GM04504 (cell line): ENCODE measurements around the gene ZNF394.

Source experiments
- DNase-seq: peaks from one replicate; pipeline ENCODE4 v3.0.0-alpha.2; 2012; ENCODE audit warnings: low read depth

Gene ZNF394

DNA sequence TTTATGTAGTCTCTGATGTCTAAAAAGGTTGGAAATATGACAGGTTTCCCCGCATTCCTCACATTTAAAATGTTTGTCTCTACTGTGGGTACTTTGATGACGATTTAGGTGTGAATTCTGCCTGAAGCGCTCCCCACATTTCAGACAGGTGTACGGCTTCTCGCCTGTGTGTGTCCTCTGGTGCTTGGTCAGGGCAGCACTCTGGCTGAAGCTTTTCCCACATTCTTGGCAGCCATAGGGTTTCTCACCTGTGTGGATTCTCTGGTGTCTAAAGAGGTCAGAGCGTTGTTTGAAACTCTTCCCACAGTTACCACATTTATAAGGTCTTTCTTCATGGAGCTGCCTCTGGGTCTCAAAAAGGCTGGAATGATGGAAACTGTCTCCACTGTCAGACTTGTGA, 6.3 kb downstream of the ZNF394 start:
- DNase-seq: no peak

GRCh38 chr7:99490878-99491277, 9.2 kb downstream of the ZNF394 start:
- no peak for DNase-seq

- no peak for DNase-seq
Observed at GRCh38 chr7:99489235-99489634, 10.8 kb downstream of the ZNF394 start.

- DNase-seq: no peak
Observed at GRCh38 chr7:99485094-99485493, 15.0 kb downstream of the ZNF394 start.

DNA sequence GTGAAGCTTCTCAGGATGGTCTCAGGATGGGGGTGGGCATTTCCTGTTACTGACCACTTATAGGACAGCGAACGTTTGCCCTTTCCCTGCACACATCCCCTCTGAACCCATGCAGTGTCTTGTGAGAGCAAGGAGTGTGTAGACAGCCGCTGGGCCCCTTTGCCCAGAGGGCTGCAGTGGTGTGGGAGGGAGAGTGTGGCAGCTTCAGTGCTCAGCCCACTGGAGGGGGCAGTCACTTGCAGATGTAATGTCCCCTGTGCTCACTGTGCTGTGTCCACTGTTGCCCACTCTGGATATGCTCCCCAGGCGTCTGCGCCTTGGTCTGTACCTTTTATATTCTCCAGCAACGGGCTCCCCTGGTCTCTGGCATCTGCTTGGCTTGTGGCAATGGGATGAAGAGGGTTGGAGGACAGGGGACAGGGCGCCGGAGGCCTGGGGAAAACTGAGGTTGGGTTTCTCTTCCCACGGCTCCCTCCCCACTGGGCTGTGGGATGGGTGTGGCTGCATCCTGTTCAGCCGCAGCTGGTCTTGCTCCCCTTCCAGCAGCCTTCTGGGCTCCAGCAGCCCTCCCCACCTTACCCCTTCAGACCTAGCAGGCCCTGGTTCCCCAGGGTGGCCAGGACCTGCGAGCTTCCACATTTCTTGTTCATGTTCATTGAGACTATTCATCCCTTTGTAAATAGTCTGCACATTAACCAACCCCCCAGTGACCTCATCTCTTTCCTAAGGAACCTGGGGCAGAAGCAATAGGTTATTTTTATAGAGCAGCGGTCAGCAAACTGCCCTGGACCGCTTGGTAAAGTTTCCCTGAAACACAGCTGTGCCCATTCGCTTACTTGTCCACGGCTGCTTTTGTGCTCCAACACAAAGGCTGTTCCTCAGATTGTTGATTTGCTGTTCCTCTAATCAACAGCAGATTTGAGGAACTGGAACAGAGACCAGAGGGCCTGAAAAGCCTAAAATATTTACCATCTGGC, 21.3 kb downstream of the ZNF394 start:
- no peak for DNase-seq

- DNase-seq: no peak
Observed at GRCh38 chr7:99476107-99476506, 24.0 kb downstream of the ZNF394 start.

- peak; percentile 43 for DNase-seq
Observed at GRCh38 chr7:99473315-99473596, 26.8 kb downstream of the ZNF394 start.

DNA sequence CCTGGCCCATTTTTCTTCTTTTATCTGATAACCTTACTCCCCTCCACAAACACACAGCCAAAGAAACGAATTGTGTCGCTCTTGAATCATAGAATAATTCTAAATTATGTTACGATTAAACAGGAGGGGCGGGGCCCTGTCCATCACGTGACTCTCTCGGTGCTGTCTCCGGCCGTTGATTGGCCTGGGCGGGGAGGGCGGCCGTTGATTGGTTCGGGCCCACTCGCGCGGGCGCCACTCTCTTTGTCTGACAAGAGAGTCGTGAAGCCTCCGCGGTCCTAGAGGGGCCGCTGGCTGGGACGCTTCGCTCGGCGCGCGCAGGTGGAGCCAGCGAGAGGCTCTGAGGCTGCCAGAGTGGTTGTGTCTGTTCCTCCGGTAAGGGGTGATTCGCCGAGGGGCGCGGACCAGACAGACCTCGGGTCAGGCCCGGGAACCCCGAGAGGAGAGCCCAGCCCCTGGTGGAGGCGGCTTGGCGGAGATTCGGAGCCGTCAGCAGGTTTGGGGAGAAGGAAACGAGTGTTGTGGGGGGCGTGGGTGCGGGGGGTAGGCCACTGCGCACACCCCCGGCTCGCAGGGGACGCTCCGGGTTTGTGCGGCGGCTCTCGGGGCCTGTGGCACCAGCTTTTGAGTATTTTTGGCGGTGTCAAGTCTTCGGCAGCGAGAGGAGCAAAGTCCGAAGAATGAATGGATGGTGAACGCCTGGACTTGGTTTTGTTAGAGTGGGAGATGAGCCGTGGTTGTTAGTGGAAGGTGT, 27.3 kb downstream of the ZNF394 start, which contains the start of gene ZNF789:
Gene ZNF789 (plus strand): TSS at position 330 of the 754 bp plus-strand sequence. CDS start 3,567 bp downstream, outside the sequence.
- peak; percentile 90 for DNase-seq

DNA sequence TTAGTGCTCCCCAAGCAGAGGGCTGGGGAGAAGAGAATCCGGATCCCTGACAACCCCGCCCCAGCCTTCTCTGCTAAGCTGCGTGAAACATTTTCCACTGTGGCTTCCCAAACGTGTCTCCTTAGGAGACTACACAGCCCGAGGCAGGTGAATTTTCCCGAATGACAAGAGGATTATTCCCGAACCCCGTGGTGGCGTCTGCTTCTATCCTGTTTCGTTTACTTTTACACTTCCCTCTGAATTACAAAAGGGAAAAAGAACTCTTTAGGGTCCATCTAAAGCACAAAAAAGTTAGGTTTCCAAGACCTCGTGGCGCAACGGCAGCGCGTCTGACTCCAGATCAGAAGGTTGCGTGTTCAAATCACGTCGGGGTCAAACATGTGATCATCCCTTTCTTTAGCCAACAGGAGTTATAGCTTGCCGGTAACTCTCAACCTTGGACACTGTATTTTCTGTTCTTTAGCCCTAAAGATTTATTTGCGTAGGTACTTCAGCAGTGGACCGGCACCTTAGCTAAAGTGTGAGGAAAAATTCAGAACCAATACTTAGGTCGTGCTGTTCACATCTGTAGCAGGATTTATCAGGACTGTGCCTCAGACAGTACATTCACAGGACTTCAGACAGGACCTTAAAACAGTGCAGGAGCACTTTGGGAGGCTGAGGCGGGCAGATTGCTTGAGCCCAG, 30.6 kb downstream of the ZNF394 start:
- DNase-seq: no peak

DNA sequence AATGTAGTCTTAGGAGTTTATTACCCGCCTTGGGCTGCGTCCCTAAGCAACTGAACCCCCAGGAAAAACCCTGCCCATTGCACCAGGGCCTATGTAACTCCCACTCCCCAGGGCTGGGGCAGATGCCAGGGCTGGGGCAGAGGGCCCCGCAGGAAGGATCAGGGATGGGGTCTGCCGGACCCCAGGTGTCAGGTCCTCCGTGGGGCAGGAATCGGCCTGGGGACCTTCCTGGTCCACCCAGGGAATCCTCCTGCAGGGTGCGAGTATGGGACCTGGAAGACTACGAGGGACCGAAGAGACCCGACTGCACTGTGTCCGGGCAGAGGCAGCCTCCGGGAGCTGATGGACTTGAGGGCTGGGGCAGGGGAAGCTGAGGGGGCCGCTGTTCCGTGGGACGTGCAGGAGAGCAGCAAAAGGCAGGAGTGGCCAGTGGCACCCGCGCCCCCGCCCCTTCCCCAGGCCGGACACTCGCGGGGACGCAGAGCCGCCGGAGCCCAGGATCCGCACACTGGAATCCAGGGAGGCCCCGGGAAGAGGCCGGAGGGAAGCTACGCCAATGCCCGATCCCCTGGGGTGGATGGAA, 31.7 kb downstream of the ZNF394 start:
- DNase-seq: no peak

GRCh38 chr7:99465421-99465768, 34.7 kb downstream of the ZNF394 start:
- no peak for DNase-seq

GRCh38 chr7:99461221-99461620, 38.9 kb downstream of the ZNF394 start:
- no peak for DNase-seq

DNA sequence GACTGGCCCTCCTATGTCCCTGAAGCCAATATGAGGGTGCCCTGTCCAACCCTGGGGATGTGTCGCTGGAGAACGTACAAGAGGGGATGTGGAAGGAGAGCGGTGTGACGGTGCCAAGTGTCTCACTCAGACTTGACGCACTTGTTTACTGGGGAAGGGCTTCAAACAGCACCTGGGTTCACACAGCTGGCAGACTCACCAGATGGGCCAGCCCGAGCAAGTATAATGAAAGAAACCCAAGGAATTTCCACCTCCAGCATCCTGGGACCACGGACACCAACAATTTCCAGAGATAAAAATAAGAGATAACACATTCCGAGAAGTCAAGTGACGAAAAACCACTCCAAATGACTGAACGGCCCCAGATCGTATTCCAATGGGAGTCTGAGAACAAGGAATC, 39.4 kb downstream of the ZNF394 start:
- DNase-seq: no peak

GRCh38 chr7:99459087-99459486, 41.0 kb downstream of the ZNF394 start:
- DNase-seq: no peak

- no peak for DNase-seq
Observed at GRCh38 chr7:99457650-99458493, 42.2 kb downstream of the ZNF394 start.

GRCh38 chr7:99457050-99457649, 42.9 kb downstream of the ZNF394 start:
- no peak for DNase-seq

DNA sequence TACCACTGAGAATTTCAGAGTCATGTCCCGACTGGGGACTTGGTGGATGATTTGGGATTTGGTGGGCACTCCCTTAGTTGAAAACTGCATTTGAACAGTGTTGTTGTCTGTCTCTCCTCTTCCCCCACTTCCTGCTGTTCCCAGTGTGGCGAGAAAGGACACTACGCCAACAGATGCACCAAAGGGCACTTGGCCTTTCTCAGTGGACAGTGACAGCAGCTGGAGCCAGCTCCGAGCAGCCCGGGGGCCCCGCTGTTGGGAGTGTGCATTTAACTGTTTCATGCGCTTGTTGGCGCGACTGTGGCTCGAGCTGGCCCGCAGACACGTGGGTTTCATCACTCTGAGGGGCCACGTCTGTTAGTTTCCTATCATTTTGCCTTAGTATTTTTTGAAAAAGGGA, 43.8 kb downstream of the ZNF394 start:
- no peak for DNase-seq

DNA sequence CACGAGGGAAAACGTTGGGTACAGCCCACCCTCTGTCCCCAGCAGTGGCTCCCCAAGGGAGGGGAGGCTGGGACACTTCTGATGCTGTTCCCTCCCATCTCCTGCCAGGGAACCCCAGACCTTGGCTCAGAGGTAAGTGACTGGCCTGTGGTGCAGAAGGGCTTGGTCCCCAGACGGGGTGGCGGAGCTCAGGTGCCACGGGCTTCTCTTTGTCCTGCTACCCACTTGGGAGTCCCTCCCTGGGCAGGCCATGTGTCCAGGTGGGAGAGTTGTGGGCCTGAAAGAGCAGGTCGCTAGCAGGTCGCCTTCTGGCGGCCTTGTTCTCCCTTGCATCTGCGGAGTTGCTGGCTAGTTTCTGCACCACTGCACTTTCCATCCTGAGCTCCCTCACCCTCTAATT, 44.2 kb downstream of the ZNF394 start:
- no peak for DNase-seq

DNA sequence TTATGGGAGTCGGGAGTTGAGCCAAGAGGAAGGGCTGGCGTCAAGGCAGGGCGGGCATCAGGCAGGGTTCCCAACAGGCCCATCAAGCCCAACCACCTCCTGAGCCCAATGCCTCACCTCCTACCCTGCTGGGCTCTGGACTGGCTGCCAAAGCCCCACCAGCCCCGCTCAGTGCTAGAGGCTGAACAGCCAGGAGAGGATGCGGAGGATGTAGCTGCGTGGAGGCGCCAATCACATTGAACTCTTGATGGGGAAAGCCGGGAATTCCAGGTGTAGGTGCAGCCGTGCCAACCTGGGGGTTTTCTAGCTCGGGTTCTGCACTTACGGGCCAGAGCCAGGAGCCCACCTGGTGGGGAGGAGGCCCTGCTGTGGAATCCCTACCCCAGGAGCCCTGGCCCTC, 47.0 kb downstream of the ZNF394 start:
- DNase-seq: no peak

GRCh38 chr7:99452541-99452940, 47.5 kb downstream of the ZNF394 start:
- DNase-seq: no peak

- no peak for DNase-seq
Observed at GRCh38 chr7:99451936-99452335, 48.1 kb downstream of the ZNF394 start.
